Measurements from ENCODE around the gene KIF1B.
"Not testable (repeated sequence)": the region's sequence is repeated elsewhere in the genome, so short reads cannot be mapped to it uniquely, and the experiment has no call there.

DNA sequence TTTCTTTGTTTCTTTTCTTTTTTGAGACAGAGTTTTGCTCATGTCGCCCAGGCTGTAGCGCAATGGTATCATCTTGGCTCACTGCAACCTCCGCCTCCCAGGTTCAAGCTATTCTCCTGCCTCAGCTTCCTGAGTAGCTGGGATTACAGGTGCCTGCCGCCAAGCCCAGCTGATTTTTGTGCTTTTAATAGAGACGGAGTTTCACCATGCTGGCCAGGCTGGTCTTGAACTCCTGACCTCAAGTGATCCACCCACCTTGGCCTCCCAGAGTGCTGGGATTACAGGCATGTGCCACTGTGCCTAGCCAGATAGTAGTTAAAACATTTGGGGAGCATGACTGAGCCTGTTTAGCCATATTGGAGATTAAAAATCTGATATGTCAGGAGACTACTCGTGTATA lies 10.3 kb downstream of the KIF1B start:
- TF ChIP-seq, protein P1, sequence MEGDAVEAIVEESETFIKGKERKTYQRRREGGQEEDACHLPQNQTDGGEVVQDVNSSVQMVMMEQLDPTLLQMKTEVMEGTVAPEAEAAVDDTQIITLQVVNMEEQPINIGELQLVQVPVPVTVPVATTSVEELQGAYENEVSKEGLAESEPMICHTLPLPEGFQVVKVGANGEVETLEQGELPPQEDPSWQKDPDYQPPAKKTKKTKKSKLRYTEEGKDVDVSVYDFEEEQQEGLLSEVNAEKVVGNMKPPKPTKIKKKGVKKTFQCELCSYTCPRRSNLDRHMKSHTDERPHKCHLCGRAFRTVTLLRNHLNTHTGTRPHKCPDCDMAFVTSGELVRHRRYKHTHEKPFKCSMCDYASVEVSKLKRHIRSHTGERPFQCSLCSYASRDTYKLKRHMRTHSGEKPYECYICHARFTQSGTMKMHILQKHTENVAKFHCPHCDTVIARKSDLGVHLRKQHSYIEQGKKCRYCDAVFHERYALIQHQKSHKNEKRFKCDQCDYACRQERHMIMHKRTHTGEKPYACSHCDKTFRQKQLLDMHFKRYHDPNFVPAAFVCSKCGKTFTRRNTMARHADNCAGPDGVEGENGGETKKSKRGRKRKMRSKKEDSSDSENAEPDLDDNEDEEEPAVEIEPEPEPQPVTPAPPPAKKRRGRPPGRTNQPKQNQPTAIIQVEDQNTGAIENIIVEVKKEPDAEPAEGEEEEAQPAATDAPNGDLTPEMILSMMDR (conservative IDR thresholded peaks at IDR 0.05; ENCODE audit: low read depth, low read length): not testable (repeated sequence)
- TF ChIP-seq EZH2 (IDR thresholded peaks at IDR 0.05; ENCODE audit: borderline replicate concordance, low read depth, low read length, poor library complexity, severe bottlenecking): not testable (repeated sequence)
